Activated CD4-positive, alpha-beta T cell treated with anti-CD3 and anti-CD28 coated beads, Interleukin-2, amount 10 ng/mL, durations not matched to agents 24 days and 14 days (primary cell): ENCODE results near the gene ECE2. TPM values are rescaled to one million over a fixed set of nuclear protein-coding genes. Genes with fewer than 3 reads are reported as not detected.
A peak's percentile ranks its signal among the peaks of the same experiment; 100 is the strongest.

ENCODE experiments used
- DNase-seq: peaks from one replicate; pipeline ENCODE4 v3.0.0; 2022
- H3K27ac Mint-ChIP-seq: one replicate; pipeline ENCODE4 v1.8.0; 2022; ENCODE audit warnings: mild to moderate bottlenecking, mixed read lengths
- H3K27me3 Mint-ChIP-seq: one replicate; pipeline ENCODE4 v1.8.0; 2022; ENCODE audit warnings: mixed read lengths
- H3K36me3 Mint-ChIP-seq: one replicate; pipeline ENCODE4 v1.8.0; 2022; ENCODE audit warnings: low read depth, mild to moderate bottlenecking, mixed read lengths
- H3K4me1 Mint-ChIP-seq: one replicate; pipeline ENCODE4 v1.8.0; 2021; ENCODE audit warnings: mixed read lengths
- H3K4me3 Mint-ChIP-seq: one replicate; pipeline ENCODE4 v1.8.0; 2022; ENCODE audit warnings: mild to moderate bottlenecking, moderate library complexity, mixed read lengths
- H3K9me3 Mint-ChIP-seq: one replicate; pipeline ENCODE4 v1.8.0; 2021; ENCODE audit warnings: mixed read lengths
- intact Hi-C: fragments of 100-400 bp; cut with micrococcal nuclease; formaldehyde crosslinking; loops from one replicate; pipeline ENCODE4 v1.15.1; 2023
- total RNA-seq: library from RNA; stranded (reverse); gene quantifications from 2 replicates; pipeline ENCODE4 v1.2.3, GENCODE V29; 2022

Gene ECE2
- total RNA-seq, 1 donor from 2014 or later = not detected

DNA sequence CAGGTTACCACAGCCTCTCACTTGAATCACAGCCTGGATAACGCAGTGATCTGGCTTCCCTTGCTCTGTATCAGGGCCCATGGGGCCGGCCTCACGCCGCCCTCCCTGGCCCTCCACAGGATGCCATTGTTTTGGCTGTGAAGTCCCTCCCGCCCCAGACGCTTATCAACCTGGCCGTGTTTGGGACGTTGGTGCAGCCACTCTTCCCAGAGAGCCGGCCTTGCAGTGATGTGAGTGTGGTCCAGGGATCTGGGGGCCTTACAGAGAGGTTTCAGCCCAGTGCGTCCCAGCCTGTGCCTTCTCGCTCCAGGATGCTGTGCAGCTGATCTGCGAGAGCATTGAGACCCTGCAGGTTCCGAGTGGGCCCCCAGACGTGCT is 39.8 kb upstream of the ECE2 start:
- Mint-ChIP-seq H3K4me3 (no peak overlapping the region), H3K36me3 (no peaks in the 10 kb centered on the region), H3K4me1 (peaks cover 4% of the 10 kb centered on the region), H3K9me3 (no peaks in the 10 kb centered on the region), H3K27ac (no peak overlapping the region), H3K27me3 (peaks cover 23% of the 10 kb centered on the region)
- intact Hi-C loops = no loop called here
- DNase-seq = no peak

DNA sequence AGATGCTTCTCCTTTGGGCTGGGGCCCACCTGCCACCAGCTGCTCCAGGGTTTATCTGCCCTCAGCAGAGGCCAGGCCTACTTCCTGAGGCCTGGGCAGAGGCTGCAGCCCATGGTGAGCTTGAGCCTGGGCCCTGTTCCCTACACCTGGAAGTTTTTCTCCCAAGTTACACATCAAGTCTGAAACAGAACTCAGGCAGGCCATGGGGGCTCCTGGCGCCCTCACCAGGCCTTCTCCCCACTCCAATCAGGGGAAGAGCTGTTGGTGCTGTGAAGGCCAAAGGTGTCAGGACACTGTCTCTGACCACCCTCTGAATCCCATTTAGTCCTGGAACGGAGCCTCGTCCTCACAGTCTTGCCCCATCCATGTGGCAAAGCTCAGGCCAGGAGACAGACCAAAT is 39.2 kb upstream of the ECE2 start:
- Mint-ChIP-seq H3K4me3 (no peak overlapping the region), H3K36me3 (no peaks in the 10 kb centered on the region), H3K27ac (no peak overlapping the region), H3K9me3 (no peaks in the 10 kb centered on the region), H3K4me1 (no peaks in the 10 kb centered on the region), H3K27me3 (peaks cover 17% of the 10 kb centered on the region)
- no peak for DNase-seq
- intact Hi-C loops = no loop called here

DNA sequence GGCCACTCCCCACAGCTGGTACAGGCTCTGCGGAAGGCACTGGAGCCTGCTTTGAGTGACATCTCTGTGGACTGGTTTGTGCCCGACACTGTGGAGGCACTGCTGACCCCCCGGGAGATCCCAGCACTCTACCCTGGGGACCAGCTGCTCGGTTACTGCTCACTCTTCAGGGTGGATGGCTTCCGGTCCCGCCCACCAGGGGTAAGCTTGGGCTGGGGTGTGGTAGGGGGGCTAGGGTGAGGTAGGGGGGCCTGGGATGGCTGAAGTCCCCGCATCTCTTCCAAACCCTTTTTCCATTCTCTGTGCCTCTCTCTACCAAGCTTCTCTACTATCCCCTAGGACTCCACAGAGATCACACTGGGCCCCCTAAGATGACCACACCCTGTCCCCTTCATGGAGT is 38.6 kb upstream of the ECE2 start:
- intact Hi-C loops = no loop called here
- Mint-ChIP-seq H3K9me3 (no peaks in the 10 kb centered on the region), H3K36me3 (peaks cover 2% of the 10 kb centered on the region), H3K27me3 (peaks cover 11% of the 10 kb centered on the region), H3K4me3 (no peak overlapping the region), H3K27ac (no peak overlapping the region), H3K4me1 (no peaks in the 10 kb centered on the region)
- DNase-seq = no peak

DNA sequence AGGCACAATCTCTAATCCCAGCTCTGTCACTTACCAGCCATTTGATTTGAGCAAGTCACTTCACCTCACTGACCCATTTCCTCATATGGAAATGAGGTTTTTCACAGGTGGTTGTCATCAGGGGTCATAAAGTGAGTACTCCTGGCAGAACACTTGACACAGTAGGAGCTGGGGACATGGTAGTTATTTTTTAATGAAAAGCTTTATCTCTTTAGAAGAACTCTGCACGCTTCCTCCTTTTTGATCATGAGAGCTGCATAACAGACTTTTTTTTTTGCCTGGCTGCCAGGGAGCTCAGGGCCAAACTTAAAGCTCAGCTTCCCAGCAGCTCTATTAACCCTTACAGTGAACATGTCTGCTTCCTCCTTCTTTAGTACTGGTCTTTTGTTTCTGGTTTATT is 38.0 kb upstream of the ECE2 start:
- Mint-ChIP-seq H3K9me3 (no peaks in the 10 kb centered on the region), H3K27ac (no peak overlapping the region), H3K4me1 (no peaks in the 10 kb centered on the region), H3K36me3 (peaks cover 8% of the 10 kb centered on the region), H3K4me3 (no peak overlapping the region), H3K27me3 (peaks cover 5% of the 10 kb centered on the region)
- no peak for DNase-seq
- intact Hi-C loops = no loop called here

DNA sequence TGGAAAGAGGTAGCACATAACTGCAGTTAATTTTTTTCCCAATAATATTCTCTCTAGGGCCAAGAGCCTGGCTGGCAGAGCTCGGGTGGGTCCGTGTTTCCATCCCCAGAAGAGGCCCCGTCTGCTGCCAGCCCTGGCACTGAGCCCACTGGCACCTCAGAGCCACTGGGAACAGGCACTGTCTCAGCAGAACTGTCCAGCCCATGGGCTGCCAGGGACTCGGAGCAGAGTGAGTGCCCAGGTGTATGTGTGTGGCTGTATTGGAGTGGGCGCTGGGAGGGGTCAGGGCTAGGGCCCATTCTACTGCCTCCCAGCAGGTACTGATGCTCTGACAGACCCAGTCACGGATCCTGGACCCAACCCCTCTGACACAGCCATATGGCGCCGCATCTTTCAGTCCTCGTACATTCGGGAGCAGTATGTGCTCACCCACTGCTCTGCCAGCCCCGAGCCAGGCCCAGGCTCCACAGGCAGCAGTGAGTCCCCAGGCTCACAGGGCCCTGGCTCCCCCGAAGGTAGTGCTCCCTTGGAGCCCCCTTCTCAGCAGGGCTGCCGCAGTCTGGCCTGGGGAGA is 37.5 kb upstream of the ECE2 start:
- Mint-ChIP-seq H3K27ac (no peak overlapping the region), H3K4me3 (no peak overlapping the region), H3K27me3 (peaks cover 3% of the 10 kb centered on the region), H3K4me1 (no peaks in the 10 kb centered on the region), H3K9me3 (no peaks in the 10 kb centered on the region), H3K36me3 (peaks cover 11% of the 10 kb centered on the region)
- intact Hi-C loops = no loop called here
- no peak for DNase-seq

DNA sequence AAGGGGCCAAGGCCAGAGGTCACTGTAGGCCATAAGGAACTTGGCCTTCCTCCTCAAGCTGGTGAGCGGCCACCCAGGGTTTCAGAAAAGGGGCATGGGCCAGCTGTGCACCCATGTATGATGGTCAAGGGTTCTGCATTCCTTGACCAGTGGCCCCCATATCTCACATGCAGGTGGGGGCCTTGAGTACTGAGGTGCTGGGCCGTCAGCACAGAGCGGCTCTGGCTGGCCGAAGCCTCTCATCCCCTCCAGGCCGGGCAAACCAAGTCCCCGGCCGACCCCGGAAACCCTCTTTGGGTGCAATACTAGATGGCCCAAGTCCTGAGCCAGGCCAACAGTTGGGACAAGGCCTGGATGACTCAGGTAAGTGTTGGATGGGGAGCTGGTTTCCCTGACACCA is 36.6 kb upstream of the ECE2 start:
- no peaks in the 10 kb centered on the region for H3K27me3 Mint-ChIP-seq
- intact Hi-C loops = no loop called here
- H3K4me3 Mint-ChIP-seq = no peak overlapping the region
- H3K27ac Mint-ChIP-seq = no peak overlapping the region
- H3K36me3 Mint-ChIP-seq = peaks cover 14% of the 10 kb centered on the region
- DNase-seq = peak; percentile 48
- H3K4me1 Mint-ChIP-seq = no peaks in the 10 kb centered on the region
- no peaks in the 10 kb centered on the region for H3K9me3 Mint-ChIP-seq

DNA sequence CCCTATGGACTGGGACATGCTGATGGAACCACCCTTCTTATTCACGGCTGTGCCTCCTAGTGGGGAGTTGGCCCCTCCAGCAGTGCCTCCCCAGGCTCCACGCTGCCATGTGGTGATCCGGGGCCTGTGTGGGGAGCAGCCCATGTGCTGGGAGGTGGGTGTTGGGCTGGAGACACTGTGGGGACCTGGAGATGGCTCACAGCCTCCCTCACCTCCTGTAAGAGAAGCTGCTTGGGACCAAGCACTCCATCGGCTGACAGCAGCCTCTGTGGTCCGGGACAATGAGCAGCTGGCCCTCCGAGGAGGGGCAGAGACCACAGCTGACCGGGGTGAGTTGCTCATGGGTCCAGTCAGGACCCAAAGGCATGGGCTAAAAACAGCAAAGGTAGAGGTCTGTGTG is 36.1 kb upstream of the ECE2 start:
- Mint-ChIP-seq H3K9me3 (no peaks in the 10 kb centered on the region), H3K27ac (no peak overlapping the region), H3K4me3 (no peak overlapping the region), H3K4me1 (no peaks in the 10 kb centered on the region), H3K27me3 (no peaks in the 10 kb centered on the region), H3K36me3 (peaks cover 19% of the 10 kb centered on the region)
- no peak for DNase-seq
- intact Hi-C loops = no loop called here

DNA sequence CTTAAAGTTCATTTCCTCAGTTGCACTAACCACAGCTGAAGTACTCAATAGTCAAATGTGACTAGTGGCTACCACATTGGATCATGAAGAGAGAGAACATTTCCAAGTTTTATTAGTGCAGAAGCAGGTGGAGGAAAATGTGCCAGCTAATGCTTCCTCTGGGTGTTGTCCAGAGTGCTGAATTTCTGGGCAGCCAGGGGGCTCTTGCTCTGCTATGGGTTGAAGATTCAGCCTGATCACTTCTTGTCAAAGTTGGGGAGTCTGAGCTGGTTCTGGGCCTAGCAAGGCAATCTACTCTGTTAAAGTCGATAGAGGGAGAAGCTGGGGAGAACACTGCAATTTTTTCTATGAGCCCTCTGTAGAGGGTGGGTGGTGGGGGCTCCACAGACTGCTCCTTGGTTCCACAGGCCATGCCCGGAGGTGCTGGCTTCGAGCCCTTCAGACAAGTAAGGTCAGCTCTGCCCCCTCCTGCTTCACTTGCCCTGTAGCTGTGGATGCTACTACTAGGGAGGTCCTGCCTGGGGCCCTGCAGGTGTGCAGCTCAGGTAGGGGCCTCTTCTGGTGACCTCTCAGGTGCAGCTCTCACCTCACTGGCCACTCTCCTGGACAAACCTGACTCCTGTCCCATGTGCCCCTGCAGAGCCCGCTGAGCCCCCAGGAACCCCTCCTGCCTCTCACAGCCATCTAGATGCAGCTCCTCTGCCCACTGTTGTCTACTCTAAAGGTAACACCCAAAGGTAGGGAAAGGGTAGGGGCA is 35.3 kb upstream of the ECE2 start:
- Mint-ChIP-seq H3K36me3 (peaks cover 26% of the 10 kb centered on the region), H3K27me3 (no peaks in the 10 kb centered on the region), H3K27ac (no peak overlapping the region), H3K4me3 (no peak overlapping the region), H3K9me3 (no peaks in the 10 kb centered on the region), H3K4me1 (no peaks in the 10 kb centered on the region)
- DNase-seq = peak; percentile 59
- intact Hi-C loops = no loop called here

DNA sequence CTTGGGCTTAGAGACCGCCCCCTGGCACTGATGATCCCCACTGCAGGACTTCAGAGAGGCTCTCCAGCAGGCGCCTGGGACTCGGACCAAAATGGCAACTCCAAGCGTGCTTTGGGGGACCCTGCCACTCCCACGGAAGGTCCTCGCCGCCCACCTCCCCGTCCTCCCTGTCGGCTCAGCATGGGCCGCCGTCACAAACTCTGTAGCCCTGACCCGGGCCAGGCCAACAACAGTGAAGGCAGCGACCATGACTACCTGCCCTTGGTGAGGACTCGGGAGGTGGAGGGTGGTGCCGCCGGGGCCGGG is 34.7 kb upstream of the ECE2 start:
- Mint-ChIP-seq H3K4me1 (peaks cover 5% of the 10 kb centered on the region), H3K4me3 (no peak overlapping the region), H3K36me3 (peaks cover 31% of the 10 kb centered on the region), H3K9me3 (no peaks in the 10 kb centered on the region), H3K27me3 (no peaks in the 10 kb centered on the region), H3K27ac (no peak overlapping the region)
- no peak for DNase-seq
- intact Hi-C loops = no loop called here

DNA sequence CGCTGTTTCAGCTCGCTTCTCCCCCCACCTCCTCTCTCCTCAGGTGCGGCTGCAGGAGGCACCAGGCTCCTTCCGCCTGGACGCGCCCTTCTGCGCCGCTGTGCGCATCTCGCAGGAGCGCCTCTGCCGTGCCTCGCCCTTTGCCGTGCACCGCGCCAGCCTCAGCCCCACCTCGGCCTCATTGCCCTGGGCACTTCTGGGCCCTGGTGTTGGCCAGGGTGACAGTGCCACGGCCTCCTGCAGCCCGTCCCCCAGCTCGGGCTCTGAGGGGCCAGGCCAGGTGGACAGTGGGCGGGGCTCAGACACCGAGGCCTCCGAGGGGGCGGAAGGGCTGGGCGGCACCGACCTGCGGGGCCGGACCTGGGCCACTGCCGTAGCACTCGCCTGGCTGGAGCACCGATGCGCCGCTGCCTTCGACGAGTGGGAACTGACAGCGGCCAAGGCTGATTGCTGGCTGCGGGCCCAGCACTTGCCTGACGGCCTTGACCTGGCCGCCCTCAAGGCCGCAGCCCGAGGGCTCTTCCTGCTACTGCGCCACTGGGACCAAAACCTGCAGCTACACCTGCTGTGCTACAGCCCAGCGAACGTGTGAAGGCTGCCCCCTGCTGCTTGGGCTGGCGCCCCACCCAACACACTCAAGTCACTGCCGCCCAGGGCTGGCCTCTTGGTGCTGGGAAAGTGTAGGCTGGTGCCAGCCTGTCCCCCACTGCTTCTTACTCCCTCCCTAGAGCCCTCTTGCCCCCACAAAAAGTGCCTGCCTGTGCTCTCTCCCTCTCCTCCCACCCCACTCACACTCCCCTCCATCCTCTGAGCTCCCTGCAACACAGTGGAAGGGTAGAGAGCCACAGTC is 34.1 kb upstream of the ECE2 start:
- Mint-ChIP-seq H3K27me3 (no peaks in the 10 kb centered on the region), H3K27ac (no peak overlapping the region), H3K4me3 (no peak overlapping the region), H3K9me3 (no peaks in the 10 kb centered on the region), H3K36me3 (peaks cover 32% of the 10 kb centered on the region), H3K4me1 (peaks cover 5% of the 10 kb centered on the region)
- intact Hi-C loops = no loop called here
- no peak for DNase-seq

DNA sequence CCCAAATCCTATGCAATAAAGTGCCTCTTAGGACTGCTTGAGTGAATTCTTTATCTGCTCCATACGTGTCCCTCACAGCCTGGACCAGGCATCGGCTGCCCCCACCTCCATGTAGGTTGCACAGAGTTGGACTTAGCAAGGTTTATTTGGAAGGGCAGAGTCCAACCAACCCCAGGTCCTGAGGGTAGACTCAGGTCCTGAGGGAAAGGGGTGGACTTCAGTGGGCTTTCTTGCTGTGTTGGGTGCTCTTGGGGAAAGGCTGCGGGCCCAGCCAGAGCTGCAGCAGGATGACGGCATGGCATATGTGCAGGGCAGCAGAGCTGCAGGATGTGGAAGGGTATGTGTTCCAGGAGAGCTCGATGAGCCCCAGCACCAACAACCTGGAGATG is 33.5 kb upstream of the ECE2 start:
- intact Hi-C loops = no loop called here
- no peak overlapping the region for H3K27ac Mint-ChIP-seq
- peaks cover 32% of the 10 kb centered on the region for H3K36me3 Mint-ChIP-seq
- DNase-seq = no peak
- no peaks in the 10 kb centered on the region for H3K9me3 Mint-ChIP-seq
- no peak overlapping the region for H3K4me3 Mint-ChIP-seq
- peaks cover 5% of the 10 kb centered on the region for H3K4me1 Mint-ChIP-seq
- H3K27me3 Mint-ChIP-seq = no peaks in the 10 kb centered on the region

DNA sequence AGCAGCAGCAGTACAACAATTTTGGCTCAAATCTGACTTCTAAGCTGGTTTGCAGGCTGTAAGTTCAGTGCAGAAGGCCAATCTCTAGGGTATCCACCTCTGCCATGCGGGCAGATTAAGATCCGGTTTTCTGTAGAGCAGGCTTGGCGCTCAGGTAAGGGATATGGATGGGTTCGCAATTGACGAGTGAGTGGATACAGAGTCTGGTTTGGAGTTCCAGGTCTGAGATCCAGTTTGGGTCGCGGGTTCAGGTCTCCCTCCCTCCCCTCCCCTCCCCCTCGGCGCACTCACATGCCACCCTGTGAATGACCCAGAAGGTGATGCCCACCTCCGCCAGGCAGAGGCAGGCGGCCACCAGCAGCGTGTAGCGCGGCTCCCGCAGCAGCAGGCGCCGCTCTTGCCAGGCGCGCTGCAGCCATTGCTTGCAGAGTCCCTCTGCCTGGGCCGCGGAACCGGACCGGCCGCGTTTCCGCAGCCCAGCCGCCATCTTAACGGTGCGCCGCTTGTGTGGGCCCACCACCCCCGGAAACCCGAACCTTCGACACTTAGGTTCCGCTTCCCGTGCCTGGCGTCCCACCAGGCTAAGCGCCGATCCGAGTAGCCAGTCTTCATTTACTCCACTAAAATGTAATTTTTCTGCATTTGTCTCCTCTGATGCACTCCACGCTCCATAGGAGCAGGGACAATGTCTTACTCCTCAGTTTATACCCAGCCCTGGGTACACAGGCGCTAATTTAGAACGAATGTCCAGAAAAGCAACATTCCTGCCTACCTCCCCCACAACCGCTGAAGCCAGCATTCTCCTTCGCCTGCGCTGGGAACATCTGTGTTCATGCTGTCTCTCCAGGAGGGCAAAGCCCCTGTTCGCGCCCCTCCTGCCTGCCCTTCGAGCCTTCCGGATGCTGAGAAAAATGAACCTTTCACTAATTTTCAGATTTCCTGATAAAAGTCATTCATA is 27.1 kb upstream of the ECE2 start, which contains the start of gene ALG3:
ALG3 (minus strand) TSS at position 509 of the 958 bp plus-strand sequence; CDS start at position 487, 22 bp downstream.
- no peaks in the 10 kb centered on the region for H3K27me3 Mint-ChIP-seq
- intact Hi-C loops = loop anchor here (1.0 to 2.0 kb wide), 7 partner anchors 40 to 115 kb away; partner anchors contain the start of genes ABCF3, AP2M1, EIF2B5 and EIF4G1
- peaks cover 24% of the 10 kb centered on the region for H3K36me3 Mint-ChIP-seq
- H3K9me3 Mint-ChIP-seq = no peaks in the 10 kb centered on the region
- H3K4me1 Mint-ChIP-seq = peaks cover 16% of the 10 kb centered on the region
- H3K4me3 Mint-ChIP-seq = peak within 1 kb of the TSS; percentile 98
- DNase-seq = peak; percentile 97
- peak within 1 kb of the TSS; percentile 100 for H3K27ac Mint-ChIP-seq

DNA sequence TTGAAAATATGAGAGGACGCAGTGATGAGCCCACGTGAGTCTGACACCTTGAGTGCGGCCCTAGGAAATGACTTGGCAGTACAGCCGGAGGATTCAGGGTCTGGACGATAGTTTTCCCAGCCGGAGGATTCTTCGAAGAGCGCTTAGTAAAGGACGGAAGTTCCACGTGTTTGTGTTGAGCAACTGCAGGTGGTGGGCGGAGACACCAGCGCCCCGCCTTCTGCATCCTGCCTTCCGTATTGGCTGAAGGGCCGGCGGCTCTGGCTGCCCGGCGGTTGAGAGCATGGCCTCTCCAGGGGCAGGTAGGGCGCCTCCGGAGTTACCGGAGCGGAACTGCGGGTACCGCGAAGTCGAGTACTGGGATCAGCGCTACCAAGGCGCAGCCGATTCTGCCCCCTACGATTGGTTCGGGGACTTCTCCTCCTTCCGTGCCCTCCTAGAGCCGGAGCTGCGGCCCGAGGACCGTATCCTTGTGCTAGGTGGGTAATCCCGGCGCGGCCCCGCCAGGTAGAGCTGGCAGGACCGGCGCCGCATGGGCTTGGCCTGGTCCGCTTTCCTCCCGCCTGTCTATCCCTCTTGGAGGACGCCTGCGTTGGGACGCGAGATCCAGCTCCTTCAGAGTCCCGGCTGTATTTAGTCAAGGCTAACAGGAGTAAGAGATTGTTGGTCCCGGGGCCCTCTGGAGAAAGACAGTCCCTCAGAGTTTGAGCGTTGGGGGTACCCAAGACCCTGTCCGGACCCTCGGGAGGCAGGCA is 26.2 kb upstream of the ECE2 start, which contains the start of gene EEF1AKMT4:
EEF1AKMT4 (plus strand) TSS at position 261 of the 755 bp plus-strand sequence; CDS start at position 284, 23 bp downstream.
- H3K27me3 Mint-ChIP-seq = no peaks in the 10 kb centered on the region
- intact Hi-C loops = loop anchor here (1.0 to 5.0 kb wide), 9 partner anchors 11 to 232 kb away; partner anchors contain the start of genes ABCC5, AP2M1, EIF2B5 and EIF4G1

More for the DNA sequence above, 26.2 kb upstream of the ECE2 start, which contains the start of gene EEF1AKMT4:
- Mint-ChIP-seq H3K4me3 (peak within 1 kb of the TSS; percentile 98), H3K4me1 (peaks cover 16% of the 10 kb centered on the region), H3K9me3 (no peaks in the 10 kb centered on the region), H3K27ac (peak within 1 kb of the TSS; percentile 100), H3K36me3 (peaks cover 20% of the 10 kb centered on the region)
- peak; percentile 99 for DNase-seq
